ENCODE data around the gene ZNF451. TPM values are rescaled to one million over a fixed set of nuclear protein-coding genes. Genes with fewer than 3 reads are reported as not detected.

The ZNF451 gene
- total RNA-seq, 1 experiment from 2014 or later: 63.0 TPM

- H3K27me3 Mint-ChIP-seq (ENCODE audit: insufficient read depth, unreplicated experiment): no peaks in the 10 kb centered on the region
- no peak for DNase-seq (ENCODE audit: unreplicated experiment)
- CTCF ChIA-PET: interaction anchor here (0.6 kb wide), 1 partner anchor 19 kb away, joined by 3 read pairs; the partner anchor contains the start of gene ZNF451
- POLR2A ChIA-PET: interaction anchor here (0.7 to 0.8 kb wide), 2 partner anchors 9 to 31 kb away, joined by 3 to 4 read pairs; no protein-coding TSS in a partner anchor
- peaks cover 7% of the 10 kb centered on the region for H3K4me1 Mint-ChIP-seq (ENCODE audit: insufficient read depth, unreplicated experiment)
- BruUV-seq (replicated peaks): no TSS peak
- no peak overlapping the region for H3K4me3 Mint-ChIP-seq (ENCODE audit: unreplicated experiment)
- intact Hi-C loops (cut with micrococcal nuclease): no loop called here
- peaks cover 19% of the 10 kb centered on the region for H3K36me3 Mint-ChIP-seq (ENCODE audit: insufficient read depth, unreplicated experiment)
- H3K27ac Mint-ChIP-seq (ENCODE audit: low read depth, unreplicated experiment): no peak overlapping the region
- TF ChIP-seq, protein P1, sequence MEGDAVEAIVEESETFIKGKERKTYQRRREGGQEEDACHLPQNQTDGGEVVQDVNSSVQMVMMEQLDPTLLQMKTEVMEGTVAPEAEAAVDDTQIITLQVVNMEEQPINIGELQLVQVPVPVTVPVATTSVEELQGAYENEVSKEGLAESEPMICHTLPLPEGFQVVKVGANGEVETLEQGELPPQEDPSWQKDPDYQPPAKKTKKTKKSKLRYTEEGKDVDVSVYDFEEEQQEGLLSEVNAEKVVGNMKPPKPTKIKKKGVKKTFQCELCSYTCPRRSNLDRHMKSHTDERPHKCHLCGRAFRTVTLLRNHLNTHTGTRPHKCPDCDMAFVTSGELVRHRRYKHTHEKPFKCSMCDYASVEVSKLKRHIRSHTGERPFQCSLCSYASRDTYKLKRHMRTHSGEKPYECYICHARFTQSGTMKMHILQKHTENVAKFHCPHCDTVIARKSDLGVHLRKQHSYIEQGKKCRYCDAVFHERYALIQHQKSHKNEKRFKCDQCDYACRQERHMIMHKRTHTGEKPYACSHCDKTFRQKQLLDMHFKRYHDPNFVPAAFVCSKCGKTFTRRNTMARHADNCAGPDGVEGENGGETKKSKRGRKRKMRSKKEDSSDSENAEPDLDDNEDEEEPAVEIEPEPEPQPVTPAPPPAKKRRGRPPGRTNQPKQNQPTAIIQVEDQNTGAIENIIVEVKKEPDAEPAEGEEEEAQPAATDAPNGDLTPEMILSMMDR (IDR thresholded peaks at IDR 0.05; ENCODE audit: unreplicated experiment): no peak
- H3K9me3 Mint-ChIP-seq (ENCODE audit: unreplicated experiment): no peaks in the 10 kb centered on the region
Measured at GRCh38 chr6:57108691-57109090, 18.7 kb downstream of the ZNF451 start.

GRCh38 chr6:57109880-57110279 is 19.9 kb downstream of the ZNF451 start:
- no peak overlapping the region for H3K27ac Mint-ChIP-seq (ENCODE audit: low read depth, unreplicated experiment)
- no TSS peak for BruUV-seq (replicated peaks)
- DNase-seq (ENCODE audit: unreplicated experiment): peak; percentile 3
- ChIA-PET CTCF (interaction anchor here (1.0 kb wide), 1 partner anchor 18 kb away, joined by 4 read pairs; no protein-coding TSS in a partner anchor), POLR2A (no interaction called here)
- peaks cover 7% of the 10 kb centered on the region for H3K4me1 Mint-ChIP-seq (ENCODE audit: insufficient read depth, unreplicated experiment)
- H3K9me3 Mint-ChIP-seq (ENCODE audit: unreplicated experiment): no peaks in the 10 kb centered on the region
- peaks cover 18% of the 10 kb centered on the region for H3K36me3 Mint-ChIP-seq (ENCODE audit: insufficient read depth, unreplicated experiment)
- TF ChIP-seq, protein P1 (IDR thresholded peaks at IDR 0.05; ENCODE audit: unreplicated experiment): no peak
- H3K27me3 Mint-ChIP-seq (ENCODE audit: insufficient read depth, unreplicated experiment): no peaks in the 10 kb centered on the region
- intact Hi-C loops (cut with micrococcal nuclease): no loop called here
- H3K4me3 Mint-ChIP-seq (ENCODE audit: unreplicated experiment): no peak overlapping the region

- Mint-ChIP-seq H3K27me3 (ENCODE audit: insufficient read depth, unreplicated experiment) (no peaks in the 10 kb centered on the region), H3K9me3 (ENCODE audit: unreplicated experiment) (no peaks in the 10 kb centered on the region), H3K4me3 (ENCODE audit: unreplicated experiment) (no peak overlapping the region), H3K36me3 (ENCODE audit: insufficient read depth, unreplicated experiment) (peaks cover 7% of the 10 kb centered on the region), H3K27ac (ENCODE audit: low read depth, unreplicated experiment) (no peak overlapping the region), H3K4me1 (ENCODE audit: insufficient read depth, unreplicated experiment) (peaks cover 7% of the 10 kb centered on the region)
- no peak for DNase-seq (ENCODE audit: unreplicated experiment)
- ChIA-PET POLR2A (interaction anchor here (1.2 kb wide), 2 partner anchors 10 to 36 kb away, joined by 3 read pairs; no protein-coding TSS in a partner anchor), CTCF (interaction anchor here (2.4 kb wide), 1 partner anchor 203 kb away, joined by 6 read pairs; no protein-coding TSS in a partner anchor)
- intact Hi-C loops (cut with micrococcal nuclease): no loop called here
- no TSS peak for BruUV-seq (replicated peaks)
- TF ChIP-seq, protein P1 (IDR thresholded peaks at IDR 0.05; ENCODE audit: unreplicated experiment): no peak
Measured at GRCh38 chr6:57113105-57113504, 23.1 kb downstream of the ZNF451 start.

GRCh38 chr6:57116776-57117175 is 26.8 kb downstream of the ZNF451 start:
- no peak for DNase-seq (ENCODE audit: unreplicated experiment)
- TF ChIP-seq, protein P1 (IDR thresholded peaks at IDR 0.05; ENCODE audit: unreplicated experiment): no peak
- ChIA-PET CTCF (interaction anchor here (0.7 to 1.2 kb wide), 2 partner anchors 80 to 247 kb away, joined by 3 read pairs; no protein-coding TSS in a partner anchor), POLR2A (interaction anchor here (0.6 to 1.1 kb wide), 4 partner anchors 8 to 765 kb away, joined by 3 to 7 read pairs (median 4); partner anchors contain the start of gene ZNF451)
- Mint-ChIP-seq H3K27ac (ENCODE audit: low read depth, unreplicated experiment) (no peak overlapping the region), H3K36me3 (ENCODE audit: insufficient read depth, unreplicated experiment) (peaks cover 16% of the 10 kb centered on the region), H3K4me1 (ENCODE audit: insufficient read depth, unreplicated experiment) (no peaks in the 10 kb centered on the region), H3K9me3 (ENCODE audit: unreplicated experiment) (no peaks in the 10 kb centered on the region), H3K4me3 (ENCODE audit: unreplicated experiment) (no peak overlapping the region), H3K27me3 (ENCODE audit: insufficient read depth, unreplicated experiment) (no peaks in the 10 kb centered on the region)
- intact Hi-C loops (cut with micrococcal nuclease): no loop called here
- no TSS peak for BruUV-seq (replicated peaks)
